HepG2 (cell line): ENCODE results near the gene ZNF792. TPM values are rescaled to one million over a fixed set of nuclear protein-coding genes. Genes with fewer than 3 reads are reported as not detected.

ENCODE experiments used
- CAMTA2 ChIP-seq: sonication (generic); formaldehyde crosslinking; IDR thresholded peaks from 2 replicates; pipeline ENCODE4 v1.4.0; 2020; ENCODE audit warnings: mild to moderate bottlenecking, missing genetic modification reagents, borderline replicate concordance
- RAD21 ChIP-seq: fragments of 450-650 bp; formaldehyde crosslinking; IDR thresholded peaks from 2 replicates; pipeline ENCODE4 v1.5.0; 2020; ENCODE audit warnings: mild to moderate bottlenecking
- SMARCE1 ChIP-seq: fragments of 450-650 bp; IDR thresholded peaks from 2 replicates; pipeline ENCODE4 v1.6.1; 2017; ENCODE audit warnings: borderline replicate concordance
- STAG1 ChIP-seq: sonication (generic); formaldehyde crosslinking; IDR thresholded peaks from 2 replicates; pipeline ENCODE4 v1.4.0; 2020; ENCODE audit warnings: missing genetic modification reagents
- ZNF142 ChIP-seq: sonication (generic); formaldehyde crosslinking; IDR thresholded peaks from 2 replicates; pipeline ENCODE4 v1.4.0; 2020; ENCODE audit warnings: missing genetic modification reagents
- ZNF589 ChIP-seq: sonication (generic); formaldehyde crosslinking; conservative IDR thresholded peaks from 2 replicates; pipeline ENCODE4 v1.8.0; 2022; ENCODE audit warnings: mild to moderate bottlenecking, moderate library complexity, missing genetic modification reagents
- polyA plus RNA-seq, 8 experiments: library from polyadenylated mRNA; depleted of rRNA in 3 of 8; stranded (reverse) in 7 of 8; unstranded in 1 of 8; fragments of >200 nt; fragmentation: Illumina TruSeq in 4 of 8; extraction: Trizol in 4 of 8; gene quantifications; 2 replicates each; pipeline versions ENCODE4 v1.2.1 to v1.2.3, GENCODE V29; 2011 to 2016; ENCODE audit warnings: low read depth in 4 of 8, missing spikeins in 1 of 8, mixed read lengths in 1 of 8; ENCODE audit not compliant: insufficient read depth in 1 of 8
- total RNA-seq, 5 experiments: library from RNA; depleted of rRNA; stranded (reverse); fragments of >200 nt; fragmentation: Illumina TruSeq; extraction: Trizol; gene quantifications; 2 replicates each; pipeline ENCODE4 v1.2.3, GENCODE V29; 2016; ENCODE audit warnings: low read depth in 1 of 5
- TF ChIP-seq, protein P1 (sequence below): IDR thresholded peaks from 2 replicates; pipeline ENCODE4 v1.6.1; 2012; ENCODE audit warnings: inconsistent platforms
- TF ChIP-seq, protein P2 (sequence below): sonication (generic); formaldehyde crosslinking; IDR thresholded peaks from 2 replicates; pipeline ENCODE4 v1.4.0; 2020; ENCODE audit warnings: missing genetic modification reagents, borderline replicate concordance
- TF ChIP-seq, protein P3 (sequence below): sonication (generic); formaldehyde crosslinking; IDR thresholded peaks from 2 replicates; pipeline ENCODE4 v1.4.0; 2020; ENCODE audit warnings: mild to moderate bottlenecking, missing genetic modification reagents

The ZNF792 gene
- total and polyA plus RNA-seq, 2 of the 13 experiments (the other 11 are each of a cell fraction or from before 2014, with no cell fraction given), result 5.5 to 11.5 TPM

DNA sequence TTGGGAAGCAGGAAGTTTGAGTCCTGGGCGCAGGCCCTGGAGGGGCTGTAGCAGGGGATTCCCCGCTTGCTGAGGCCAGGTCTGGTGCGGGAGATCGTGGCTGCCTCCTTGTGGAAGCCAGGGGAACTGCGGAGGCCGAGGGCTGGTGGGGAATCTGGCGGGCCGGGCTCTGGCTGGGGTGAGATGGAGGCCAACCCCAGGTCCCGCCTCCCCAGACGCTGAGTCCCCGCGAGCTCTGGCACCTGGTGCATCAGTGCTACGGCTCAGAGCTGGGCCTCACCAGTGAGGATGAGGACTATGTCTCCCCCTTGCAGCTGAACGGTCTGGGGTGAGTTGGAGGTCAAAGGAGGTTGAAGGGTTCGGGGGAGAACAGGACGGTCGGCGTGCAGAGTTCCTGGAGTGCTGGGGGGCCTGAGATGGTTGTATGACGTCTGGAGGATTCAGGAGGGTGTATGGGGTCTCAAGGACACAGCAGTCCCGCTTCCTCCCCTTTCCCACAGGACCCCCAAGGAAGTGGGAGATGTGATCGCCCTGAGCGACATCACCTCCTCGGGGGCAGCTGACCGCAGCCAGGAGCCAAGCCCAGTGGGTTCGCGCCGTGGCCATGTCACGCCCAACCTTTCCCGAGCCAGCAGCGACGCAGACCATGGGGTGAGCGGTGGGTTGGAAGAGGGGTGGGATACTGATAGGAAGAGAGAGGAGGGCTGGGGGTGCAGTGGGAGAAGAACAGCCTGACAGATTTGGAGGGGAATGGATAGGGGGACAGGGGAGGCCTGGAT, 49.2 kb upstream of the ZNF792 start (continued):
- no peak for TF ChIP-seq ZNF142
- TF ChIP-seq, protein P1, sequence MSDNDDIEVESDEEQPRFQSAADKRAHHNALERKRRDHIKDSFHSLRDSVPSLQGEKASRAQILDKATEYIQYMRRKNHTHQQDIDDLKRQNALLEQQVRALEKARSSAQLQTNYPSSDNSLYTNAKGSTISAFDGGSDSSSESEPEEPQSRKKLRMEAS, result no peak
- no peak for TF ChIP-seq CAMTA2 (CRISPR knock-in tag)
- TF ChIP-seq, protein P2, sequence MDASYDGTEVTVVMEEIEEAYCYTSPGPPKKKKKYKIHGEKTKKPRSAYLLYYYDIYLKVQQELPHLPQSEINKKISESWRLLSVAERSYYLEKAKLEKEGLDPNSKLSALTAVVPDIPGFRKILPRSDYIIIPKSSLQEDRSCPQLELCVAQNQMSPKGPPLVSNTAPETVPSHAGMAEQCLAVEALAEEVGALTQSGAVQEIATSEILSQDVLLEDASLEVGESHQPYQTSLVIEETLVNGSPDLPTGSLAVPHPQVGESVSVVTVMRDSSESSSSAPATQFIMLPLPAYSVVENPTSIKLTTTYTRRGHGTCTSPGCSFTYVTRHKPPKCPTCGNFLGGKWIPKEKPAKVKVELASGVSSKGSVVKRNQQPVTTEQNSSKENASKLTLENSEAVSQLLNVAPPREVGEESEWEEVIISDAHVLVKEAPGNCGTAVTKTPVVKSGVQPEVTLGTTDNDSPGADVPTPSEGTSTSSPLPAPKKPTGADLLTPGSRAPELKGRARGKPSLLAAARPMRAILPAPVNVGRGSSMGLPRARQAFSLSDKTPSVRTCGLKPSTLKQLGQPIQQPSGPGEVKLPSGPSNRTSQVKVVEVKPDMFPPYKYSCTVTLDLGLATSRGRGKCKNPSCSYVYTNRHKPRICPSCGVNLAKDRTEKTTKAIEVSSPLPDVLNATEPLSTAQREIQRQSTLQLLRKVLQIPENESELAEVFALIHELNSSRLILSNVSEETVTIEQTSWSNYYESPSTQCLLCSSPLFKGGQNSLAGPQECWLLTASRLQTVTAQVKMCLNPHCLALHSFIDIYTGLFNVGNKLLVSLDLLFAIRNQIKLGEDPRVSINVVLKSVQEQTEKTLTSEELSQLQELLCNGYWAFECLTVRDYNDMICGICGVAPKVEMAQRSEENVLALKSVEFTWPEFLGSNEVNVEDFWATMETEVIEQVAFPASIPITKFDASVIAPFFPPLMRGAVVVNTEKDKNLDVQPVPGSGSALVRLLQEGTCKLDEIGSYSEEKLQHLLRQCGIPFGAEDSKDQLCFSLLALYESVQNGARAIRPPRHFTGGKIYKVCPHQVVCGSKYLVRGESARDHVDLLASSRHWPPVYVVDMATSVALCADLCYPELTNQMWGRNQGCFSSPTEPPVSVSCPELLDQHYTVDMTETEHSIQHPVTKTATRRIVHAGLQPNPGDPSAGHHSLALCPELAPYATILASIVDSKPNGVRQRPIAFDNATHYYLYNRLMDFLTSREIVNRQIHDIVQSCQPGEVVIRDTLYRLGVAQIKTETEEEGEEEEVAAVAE (CRISPR knock-in tag), result no peak
- TF ChIP-seq STAG1, result peak; percentile 93
- TF ChIP-seq, protein P3, sequence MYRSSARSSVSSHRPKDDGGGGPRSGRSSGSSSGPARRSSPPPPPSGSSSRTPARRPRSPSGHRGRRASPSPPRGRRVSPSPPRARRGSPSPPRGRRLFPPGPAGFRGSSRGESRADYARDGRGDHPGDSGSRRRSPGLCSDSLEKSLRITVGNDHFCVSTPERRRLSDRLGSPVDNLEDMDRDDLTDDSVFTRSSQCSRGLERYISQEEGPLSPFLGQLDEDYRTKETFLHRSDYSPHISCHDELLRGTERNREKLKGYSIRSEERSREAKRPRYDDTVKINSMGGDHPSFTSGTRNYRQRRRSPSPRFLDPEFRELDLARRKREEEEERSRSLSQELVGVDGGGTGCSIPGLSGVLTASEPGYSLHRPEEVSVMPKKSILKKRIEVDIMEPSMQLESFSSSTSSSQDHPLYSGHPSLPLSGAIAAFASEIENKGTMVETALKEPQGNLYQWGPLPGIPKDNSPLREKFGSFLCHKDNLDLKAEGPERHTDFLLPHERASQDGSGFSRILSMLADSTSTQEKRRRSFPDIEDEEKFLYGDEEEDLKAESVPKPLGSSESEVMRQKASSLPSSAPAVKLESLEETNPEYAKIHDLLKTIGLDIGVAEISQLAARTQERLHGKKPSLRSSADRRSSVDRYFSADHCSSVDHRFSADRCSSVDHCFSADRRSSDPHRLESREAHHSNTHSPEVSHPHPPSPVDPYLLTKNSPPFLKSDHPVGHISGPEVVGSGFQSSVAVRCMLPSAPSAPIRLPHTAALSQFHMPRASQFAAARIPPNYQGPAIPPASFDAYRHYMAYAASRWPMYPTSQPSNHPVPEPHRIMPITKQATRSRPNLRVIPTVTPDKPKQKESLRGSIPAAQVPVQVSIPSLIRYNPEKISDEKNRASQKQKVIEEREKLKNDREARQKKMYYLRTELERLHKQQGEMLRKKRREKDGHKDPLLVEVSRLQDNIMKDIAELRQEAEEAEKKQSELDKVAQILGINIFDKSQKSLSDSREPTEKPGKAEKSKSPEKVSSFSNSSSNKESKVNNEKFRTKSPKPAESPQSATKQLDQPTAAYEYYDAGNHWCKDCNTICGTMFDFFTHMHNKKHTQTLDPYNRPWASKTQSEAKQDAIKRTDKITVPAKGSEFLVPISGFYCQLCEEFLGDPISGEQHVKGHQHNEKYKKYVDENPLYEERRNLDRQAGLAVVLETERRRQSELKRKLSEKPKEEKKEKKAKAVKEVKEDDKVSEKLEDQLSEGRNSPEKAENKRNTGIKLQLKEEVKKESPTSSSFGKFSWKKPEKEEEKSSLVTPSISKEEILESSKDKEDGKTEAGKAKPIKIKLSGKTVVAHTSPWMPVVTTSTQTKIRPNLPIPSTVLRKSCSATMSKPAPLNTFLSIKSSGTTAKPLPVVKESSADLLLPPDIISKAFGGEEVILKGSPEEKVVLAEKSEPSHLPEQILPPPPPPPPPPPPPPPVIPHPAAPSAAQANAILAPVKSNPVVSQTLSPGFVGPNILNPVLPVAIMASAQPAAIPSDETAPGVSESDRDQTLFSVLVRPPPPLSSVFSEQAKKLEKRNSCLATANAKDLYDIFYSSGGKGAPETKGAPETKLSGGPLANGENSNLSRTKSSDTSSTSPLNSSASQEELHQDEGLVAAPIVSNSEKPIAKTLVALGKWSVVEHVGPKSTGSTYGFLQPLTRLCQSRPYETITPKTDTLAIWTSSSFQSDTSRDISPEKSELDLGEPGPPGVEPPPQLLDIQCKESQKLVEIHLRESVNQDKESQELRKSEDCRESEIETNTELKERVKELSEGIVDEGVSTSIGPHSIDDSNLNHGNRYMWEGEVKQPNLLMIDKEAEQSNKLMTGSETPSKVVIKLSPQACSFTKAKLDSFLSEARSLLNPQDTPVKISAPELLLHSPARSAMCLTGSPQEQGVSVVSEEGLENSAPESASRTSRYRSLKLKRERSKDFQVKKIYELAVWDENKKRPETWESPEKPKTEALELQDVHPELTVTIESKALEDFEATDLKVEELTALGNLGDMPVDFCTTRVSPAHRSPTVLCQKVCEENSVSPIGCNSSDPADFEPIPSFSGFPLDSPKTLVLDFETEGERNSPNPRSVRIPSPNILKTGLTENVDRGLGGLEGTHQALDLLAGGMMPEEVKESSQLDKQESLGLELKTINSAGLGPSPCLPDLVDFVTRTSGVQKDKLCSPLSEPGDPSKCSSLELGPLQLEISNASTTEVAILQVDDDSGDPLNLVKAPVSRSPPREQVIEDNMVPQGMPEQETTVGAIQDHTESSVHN (CRISPR knock-in tag), result no peak
- TF ChIP-seq SMARCE1, result no peak
- peak; percentile 98 for TF ChIP-seq RAD21 (CRISPR knock-in tag)
- no peak for TF ChIP-seq ZNF589 (CRISPR knock-in tag)
